Measurements from ENCODE around the gene ATG5. TPM values are rescaled to one million over a fixed set of nuclear protein-coding genes. Genes with fewer than 3 reads are reported as not detected.
A peak's percentile ranks its signal among the peaks of the same experiment; 100 is the strongest.

The ATG5 gene
- total and polyA plus RNA-seq, 2 experiments from 2014 or later, result 31.6 to 48.2 TPM

- TF ChIP-seq ZNF462 (CRISPR knock-in tag; IDR thresholded peaks at IDR 0.05), result no peak
- TF ChIP-seq JUNB (IDR thresholded peaks at IDR 0.05; ENCODE audit: unreplicated experiment), result no peak
- TF ChIP-seq EZH2phosphoT487 (IDR thresholded peaks at IDR 0.05; ENCODE audit: unreplicated experiment), result no peak
- TF ChIP-seq NANOG (IDR thresholded peaks at IDR 0.05; ENCODE audit: borderline replicate concordance), result no peak
- no peak for TF ChIP-seq CREB1 (CRISPR knock-in tag; IDR thresholded peaks at IDR 0.05; ENCODE audit: low read depth)
These were observed 159.6 kb downstream of the ATG5 start (continued) for GRCh38 chr6:106165885-106166485.

DNA sequence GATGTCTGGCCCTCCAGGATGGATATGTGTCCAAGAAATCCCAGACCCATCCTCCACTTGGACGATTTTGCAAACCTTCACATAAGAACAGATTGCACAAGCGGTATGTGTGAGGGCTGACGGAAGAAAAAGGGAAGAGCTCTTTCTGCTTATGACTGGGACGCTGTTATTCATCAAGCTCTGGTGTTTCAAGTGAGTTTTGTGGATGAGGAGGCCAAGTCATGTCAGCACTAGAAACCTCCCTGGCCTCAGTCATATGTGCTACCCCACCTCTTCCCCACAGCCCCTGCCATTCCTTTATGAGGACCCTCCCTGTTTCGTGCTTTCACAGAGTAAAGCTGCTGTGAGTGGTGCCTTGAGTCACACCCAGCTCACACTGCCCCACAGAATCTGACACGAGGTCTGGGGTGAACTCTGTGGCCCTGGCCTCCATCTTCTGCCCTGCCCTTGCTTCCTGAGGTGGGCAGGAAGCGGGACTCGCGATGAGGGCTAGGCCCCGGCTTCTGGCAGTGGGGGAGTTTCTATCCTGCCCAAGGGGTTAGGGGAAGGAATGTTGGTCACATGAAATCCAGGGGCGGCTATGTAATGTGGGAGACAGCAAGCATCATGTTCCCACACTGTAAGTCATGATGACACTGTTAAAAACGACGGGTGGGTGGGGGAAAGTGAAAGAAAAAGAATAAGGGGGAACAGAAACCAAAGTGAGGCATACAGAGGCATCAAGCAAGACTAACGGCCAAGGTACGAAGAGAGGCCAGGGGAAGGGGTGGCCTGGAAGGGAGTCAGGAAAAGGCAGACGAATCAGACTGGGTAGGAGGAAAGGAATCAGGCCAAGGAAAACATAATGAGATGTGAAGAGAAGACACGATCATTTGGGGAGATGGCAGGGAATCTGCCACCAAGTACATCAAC lies 161.3 kb downstream of the ATG5 start:
- Histone ChIP-seq H3K4me2 (0 out of 2 replicates have a peak overlapping the region, but pooled peaks have one; percentile 24), H3K9me2 (ENCODE audit: insufficient read depth) (peaks cover 4% of the 10 kb centered on the region; the same call in 1 of the 2 replicates), H2AFZ (peak overlapping the region; percentile 87), H3K36me3 (ENCODE audit: insufficient read depth) (no peaks in the 10 kb centered on the region), H3K27ac (ENCODE audit: low read depth) (no peak overlapping the region), H4K20me1 (replicated peaks; ENCODE audit: insufficient read depth) (no peaks in the 10 kb centered on the region), H3K27me3 (ENCODE audit: insufficient read depth) (no peaks in the 10 kb centered on the region), H3F3A (replicated peaks; ENCODE audit: low read depth) (no peaks in the 10 kb centered on the region), H3K4me1 (ENCODE audit: insufficient read depth) (peaks cover 20% of the 10 kb centered on the region), H3K4me3 (no peak overlapping the region), H3K79me2 (replicated peaks; ENCODE audit: insufficient read depth) (no peaks in the 10 kb centered on the region)
- ATAC-seq (no peak), DNase-seq (ENCODE audit: low spot score) (no peak)
- H3K27me3 Mint-ChIP-seq (ENCODE audit: insufficient read depth, low read depth, poor library complexity), result peaks cover 3% of the 10 kb centered on the region
- H3K4me3 Mint-ChIP-seq, result no peak overlapping the region
- H3K4me1 Mint-ChIP-seq, result peaks cover 31% of the 10 kb centered on the region
- no peak overlapping the region for H3K27ac Mint-ChIP-seq
- H3K36me3 Mint-ChIP-seq (ENCODE audit: low read depth), result no peaks in the 10 kb centered on the region
- no peaks in the 10 kb centered on the region for H3K9me3 Mint-ChIP-seq
- TF ChIP-seq STAT1 (IDR thresholded peaks at IDR 0.05; ENCODE audit: unreplicated experiment), result no peak
- TF ChIP-seq CREB1 (CRISPR knock-in tag; IDR thresholded peaks at IDR 0.05; ENCODE audit: low read depth), result no peak
- TF ChIP-seq EZH2 (IDR thresholded peaks at IDR 0.05; ENCODE audit: low read depth, unreplicated experiment), result no peak
- TF ChIP-seq CTCF (conservative IDR thresholded peaks at IDR 0.05; ENCODE audit: low read depth in 2 of 2), result no peak
- TF ChIP-seq, protein P1, sequence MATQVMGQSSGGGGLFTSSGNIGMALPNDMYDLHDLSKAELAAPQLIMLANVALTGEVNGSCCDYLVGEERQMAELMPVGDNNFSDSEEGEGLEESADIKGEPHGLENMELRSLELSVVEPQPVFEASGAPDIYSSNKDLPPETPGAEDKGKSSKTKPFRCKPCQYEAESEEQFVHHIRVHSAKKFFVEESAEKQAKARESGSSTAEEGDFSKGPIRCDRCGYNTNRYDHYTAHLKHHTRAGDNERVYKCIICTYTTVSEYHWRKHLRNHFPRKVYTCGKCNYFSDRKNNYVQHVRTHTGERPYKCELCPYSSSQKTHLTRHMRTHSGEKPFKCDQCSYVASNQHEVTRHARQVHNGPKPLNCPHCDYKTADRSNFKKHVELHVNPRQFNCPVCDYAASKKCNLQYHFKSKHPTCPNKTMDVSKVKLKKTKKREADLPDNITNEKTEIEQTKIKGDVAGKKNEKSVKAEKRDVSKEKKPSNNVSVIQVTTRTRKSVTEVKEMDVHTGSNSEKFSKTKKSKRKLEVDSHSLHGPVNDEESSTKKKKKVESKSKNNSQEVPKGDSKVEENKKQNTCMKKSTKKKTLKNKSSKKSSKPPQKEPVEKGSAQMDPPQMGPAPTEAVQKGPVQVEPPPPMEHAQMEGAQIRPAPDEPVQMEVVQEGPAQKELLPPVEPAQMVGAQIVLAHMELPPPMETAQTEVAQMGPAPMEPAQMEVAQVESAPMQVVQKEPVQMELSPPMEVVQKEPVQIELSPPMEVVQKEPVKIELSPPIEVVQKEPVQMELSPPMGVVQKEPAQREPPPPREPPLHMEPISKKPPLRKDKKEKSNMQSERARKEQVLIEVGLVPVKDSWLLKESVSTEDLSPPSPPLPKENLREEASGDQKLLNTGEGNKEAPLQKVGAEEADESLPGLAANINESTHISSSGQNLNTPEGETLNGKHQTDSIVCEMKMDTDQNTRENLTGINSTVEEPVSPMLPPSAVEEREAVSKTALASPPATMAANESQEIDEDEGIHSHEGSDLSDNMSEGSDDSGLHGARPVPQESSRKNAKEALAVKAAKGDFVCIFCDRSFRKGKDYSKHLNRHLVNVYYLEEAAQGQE (IDR thresholded peaks at IDR 0.05; ENCODE audit: unreplicated experiment), result no peak
- TF ChIP-seq JUNB (IDR thresholded peaks at IDR 0.05; ENCODE audit: unreplicated experiment), result no peak
- no peak for TF ChIP-seq POLR2AphosphoS5 (IDR thresholded peaks at IDR 0.05; ENCODE audit: low read depth)
- TF ChIP-seq ZNF114 (CRISPR knock-in tag; IDR thresholded peaks at IDR 0.05), result no peak
- no peak for TF ChIP-seq ZNF331 (CRISPR knock-in tag; IDR thresholded peaks at IDR 0.05; ENCODE audit: low read depth)
